SU-DHL-6 (cell line): ENCODE data around the gene CORO2A.

Experiments used
- H2AFZ ChIP-seq: fragments of 200-600 bp; sonication (generic); 2 replicates; pipeline ENCODE4 v1.6.1; 2014; ENCODE audit warnings: low read depth, mild to moderate bottlenecking, moderate library complexity, mixed read lengths, antibody characterized with exemption, low read length; ENCODE audit not compliant: severe bottlenecking
- H3F3A ChIP-seq: fragments of 200-600 bp; shearing (Covaris generic); 2 replicates; pipeline ENCODE4 v1.6.0; 2016; ENCODE audit warnings: antibody characterized with exemption, mild to moderate bottlenecking; ENCODE audit not compliant: insufficient read depth
- H3K27ac ChIP-seq: fragments of 200-600 bp; sonication (generic); 2 replicates; pipeline ENCODE4 v1.5.1; 2016; ENCODE audit warnings: low read depth, mild to moderate bottlenecking, low read length, moderate library complexity, mixed read lengths
- H3K27me3 ChIP-seq: fragments of 200-600 bp; sonication (generic), shearing (Covaris generic); 2 replicates; pipeline ENCODE4 v1.6.0; 2014; ENCODE audit warnings: mild to moderate bottlenecking, low read length
- H3K36me3 ChIP-seq: fragments of 200-600 bp; sonication (generic); 2 replicates; pipeline ENCODE4 v1.6.1; 2014; ENCODE audit warnings: mild to moderate bottlenecking, low read length, mixed read lengths
- H3K4me2 ChIP-seq: fragments of 300-600, 200-600 bp; shearing (Covaris generic), sonication (generic); 2 replicates; pipeline ENCODE4 v1.6.0; 2014; ENCODE audit warnings: low read length, low read depth, mild to moderate bottlenecking; ENCODE audit not compliant: poor library complexity, severe bottlenecking
- H3K4me3 ChIP-seq: fragments of 200-600 bp; sonication (generic); 2 replicates; pipeline ENCODE4 v1.5.1; 2014; ENCODE audit warnings: antibody characterized with exemption, low read length, mild to moderate bottlenecking, mixed read lengths; ENCODE audit not compliant: insufficient read depth, poor library complexity, severe bottlenecking
- H3K79me2 ChIP-seq: fragments of 200-600 bp; sonication (generic); 2 replicates; pipeline ENCODE4 v1.6.1; 2014; ENCODE audit warnings: mild to moderate bottlenecking, low read length, moderate library complexity; ENCODE audit not compliant: insufficient read depth
- H3K9ac ChIP-seq: fragments of 200-600 bp; sonication (generic); 2 replicates; pipeline ENCODE4 v1.7.0; 2014; ENCODE audit warnings: mild to moderate bottlenecking, low read length
- H3K9me2 ChIP-seq: fragments of 200-600 bp; sonication (generic); replicated peaks from 2 replicates; pipeline ENCODE4 v1.6.1; 2014; ENCODE audit warnings: low read length; ENCODE audit not compliant: insufficient read depth
- H3K9me3 ChIP-seq: fragments of 200-600 bp; sonication (generic); 2 replicates; pipeline ENCODE4 v1.6.1; 2014; ENCODE audit warnings: low read length, mixed read lengths; ENCODE audit not compliant: insufficient read depth
- H4K20me1 ChIP-seq: fragments of 200-600 bp; sonication (generic); 2 replicates; pipeline ENCODE4 v1.6.1; 2014; ENCODE audit warnings: low read depth, mild to moderate bottlenecking, antibody characterized with exemption, low read length, moderate library complexity, mixed read lengths
- EZH2phosphoT487 ChIP-seq: fragments of 200-600 bp; sonication (generic), shearing (Covaris generic); conservative IDR thresholded peaks from 2 replicates; pipeline ENCODE4 v1.6.1; 2018; ENCODE audit warnings: mild to moderate bottlenecking, antibody characterized with exemption, low read length, moderate library complexity, mixed read lengths
- TF ChIP-seq, protein P1 (sequence below): fragments of 200-600 bp; sonication (generic); IDR thresholded peaks from one replicate; pipeline ENCODE4 v1.5.1; 2017; ENCODE audit warnings: antibody characterized with exemption, mild to moderate bottlenecking, low read length, moderate library complexity; ENCODE audit not compliant: insufficient read depth, poor library complexity, severe bottlenecking

CORO2A gene

GRCh38 chr9:98236901-98237487, 44.6 kb upstream of the CORO2A start:
- H3K27me3 ChIP-seq = no peaks in the 10 kb centered on the region
- no peaks in the 10 kb centered on the region for H3K79me2 ChIP-seq
- H3F3A ChIP-seq = no peaks in the 10 kb centered on the region
- no peaks in the 10 kb centered on the region for H4K20me1 ChIP-seq
- no peaks in the 10 kb centered on the region for H3K9me2 ChIP-seq
- no peak overlapping the region for H3K27ac ChIP-seq
- H2AFZ ChIP-seq = no peak overlapping the region
- no peak overlapping the region for H3K9ac ChIP-seq
- no peak overlapping the region for H3K4me2 ChIP-seq
- H3K36me3 ChIP-seq = no peaks in the 10 kb centered on the region
- no peaks in the 10 kb centered on the region for H3K9me3 ChIP-seq
- TF ChIP-seq, protein P1, sequence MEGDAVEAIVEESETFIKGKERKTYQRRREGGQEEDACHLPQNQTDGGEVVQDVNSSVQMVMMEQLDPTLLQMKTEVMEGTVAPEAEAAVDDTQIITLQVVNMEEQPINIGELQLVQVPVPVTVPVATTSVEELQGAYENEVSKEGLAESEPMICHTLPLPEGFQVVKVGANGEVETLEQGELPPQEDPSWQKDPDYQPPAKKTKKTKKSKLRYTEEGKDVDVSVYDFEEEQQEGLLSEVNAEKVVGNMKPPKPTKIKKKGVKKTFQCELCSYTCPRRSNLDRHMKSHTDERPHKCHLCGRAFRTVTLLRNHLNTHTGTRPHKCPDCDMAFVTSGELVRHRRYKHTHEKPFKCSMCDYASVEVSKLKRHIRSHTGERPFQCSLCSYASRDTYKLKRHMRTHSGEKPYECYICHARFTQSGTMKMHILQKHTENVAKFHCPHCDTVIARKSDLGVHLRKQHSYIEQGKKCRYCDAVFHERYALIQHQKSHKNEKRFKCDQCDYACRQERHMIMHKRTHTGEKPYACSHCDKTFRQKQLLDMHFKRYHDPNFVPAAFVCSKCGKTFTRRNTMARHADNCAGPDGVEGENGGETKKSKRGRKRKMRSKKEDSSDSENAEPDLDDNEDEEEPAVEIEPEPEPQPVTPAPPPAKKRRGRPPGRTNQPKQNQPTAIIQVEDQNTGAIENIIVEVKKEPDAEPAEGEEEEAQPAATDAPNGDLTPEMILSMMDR = no peak
- no peak for TF ChIP-seq EZH2phosphoT487
- H3K4me3 ChIP-seq = no peak overlapping the region

GRCh38 chr9:98235126-98235525, 42.7 kb upstream of the CORO2A start:
- H3K79me2 ChIP-seq = no peaks in the 10 kb centered on the region
- no peak overlapping the region for H3K4me3 ChIP-seq
- no peak overlapping the region for H2AFZ ChIP-seq
- no peaks in the 10 kb centered on the region for H3K36me3 ChIP-seq
- H3K9me3 ChIP-seq = no peaks in the 10 kb centered on the region
- H3K9me2 ChIP-seq = no peaks in the 10 kb centered on the region
- no peaks in the 10 kb centered on the region for H4K20me1 ChIP-seq
- no peak overlapping the region for H3K9ac ChIP-seq
- no peak overlapping the region for H3K4me2 ChIP-seq
- TF ChIP-seq, protein P1 = no peak
- no peak for TF ChIP-seq EZH2phosphoT487
- no peaks in the 10 kb centered on the region for H3K27me3 ChIP-seq
- no peak overlapping the region for H3K27ac ChIP-seq
- no peaks in the 10 kb centered on the region for H3F3A ChIP-seq

DNA sequence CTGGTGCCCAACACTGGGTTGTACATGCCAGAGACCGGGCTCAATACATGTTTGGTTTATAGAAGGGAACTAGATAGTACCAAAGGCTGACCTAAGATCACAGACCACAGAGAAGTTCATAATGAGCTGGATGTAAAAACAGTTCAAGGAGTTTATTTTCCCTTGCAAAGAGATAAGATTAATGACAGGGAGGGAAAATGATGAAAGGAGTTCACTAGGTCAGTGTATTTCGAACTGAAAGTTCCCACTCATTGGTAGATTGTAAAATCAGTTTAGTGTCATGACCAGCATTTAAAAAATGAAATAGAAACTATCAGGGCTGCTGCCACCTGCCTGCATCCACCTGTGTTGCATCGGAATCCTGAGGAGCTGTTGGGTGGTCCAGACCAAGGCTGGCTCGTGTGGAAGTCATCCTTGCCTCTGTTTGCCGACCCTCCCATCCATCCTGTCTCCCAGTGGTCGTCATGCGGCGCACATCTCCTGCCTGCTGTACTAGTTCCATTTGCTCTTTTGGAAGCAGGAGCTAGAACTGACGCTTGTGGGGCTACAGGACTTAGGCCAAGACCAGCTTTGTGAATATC, 41.9 kb upstream of the CORO2A start:
- no peak overlapping the region for H3K9ac ChIP-seq
- H3K4me3 ChIP-seq = no peak overlapping the region
- no peaks in the 10 kb centered on the region for H4K20me1 ChIP-seq
- no peaks in the 10 kb centered on the region for H3K79me2 ChIP-seq
- no peak overlapping the region for H2AFZ ChIP-seq
- TF ChIP-seq, protein P1 = no peak
- TF ChIP-seq EZH2phosphoT487 = no peak
- no peaks in the 10 kb centered on the region for H3K9me2 ChIP-seq
- no peak overlapping the region for H3K4me2 ChIP-seq
- H3K9me3 ChIP-seq = no peaks in the 10 kb centered on the region
- H3F3A ChIP-seq = no peaks in the 10 kb centered on the region
- no peaks in the 10 kb centered on the region for H3K27me3 ChIP-seq
- no peaks in the 10 kb centered on the region for H3K36me3 ChIP-seq
- H3K27ac ChIP-seq = no peak overlapping the region
